Neuronal stem cell (in vitro differentiated cells): ENCODE measurements around the gene TUBD1.
"Not testable (repeated sequence)": the region's sequence is repeated elsewhere in the genome, so short reads cannot be mapped to it uniquely, and the experiment has no call there.

Experiments used
- DNase-seq: peaks from one replicate; pipeline ENCODE4 v3.0.0-alpha.2; 2013; ENCODE audit warnings: low spot score
- H2AFZ ChIP-seq: one replicate; pipeline ENCODE4 v1.6.1; 2013; ENCODE audit warnings: mild to moderate bottlenecking, low read length, inconsistent platforms
- H2AK5ac ChIP-seq: 2 replicates; pipeline ENCODE4 v1.6.1; 2013; ENCODE audit warnings: low read depth, mild to moderate bottlenecking, inconsistent platforms, low read length, moderate library complexity, mixed read lengths
- H2BK120ac ChIP-seq: 2 replicates; pipeline ENCODE4 v1.6.1; 2013; ENCODE audit warnings: low read depth, mild to moderate bottlenecking, inconsistent platforms, low read length, moderate library complexity, mixed read lengths
- H2BK12ac ChIP-seq: one replicate; pipeline ENCODE4 v1.6.1; 2013; ENCODE audit warnings: low read length, inconsistent platforms
- H2BK15ac ChIP-seq: 2 replicates; pipeline ENCODE4 v1.6.1; 2013; ENCODE audit warnings: mild to moderate bottlenecking, low read length, inconsistent platforms, mixed read lengths
- H2BK5ac ChIP-seq: one replicate; pipeline ENCODE4 v1.6.1; 2013; ENCODE audit warnings: inconsistent platforms, mild to moderate bottlenecking, low read length, moderate library complexity
- H3K14ac ChIP-seq: one replicate; pipeline ENCODE4 v1.6.1; 2013; ENCODE audit warnings: low read length, inconsistent platforms
- H3K18ac ChIP-seq: 2 replicates; pipeline ENCODE4 v1.6.1; 2013; ENCODE audit warnings: low read length, inconsistent platforms
- H3K23ac ChIP-seq: 2 replicates; pipeline ENCODE4 v1.6.1; 2013; ENCODE audit warnings: low read depth, mild to moderate bottlenecking, mixed read lengths, low read length, inconsistent platforms; ENCODE audit not compliant: poor library complexity
- H3K27ac ChIP-seq: replicated peaks from 3 replicates; pipeline ENCODE4 v1.5.1; 2013; ENCODE audit warnings: low read length, inconsistent platforms
- H3K27me3 ChIP-seq, 3 experiments: 2 replicates each; pipeline ENCODE4 v1.6.1; 2013; ENCODE audit warnings: low read length in 3 of 3, mild to moderate bottlenecking in 2 of 3, inconsistent platforms in 1 of 3, low read depth in 1 of 3, mixed read lengths in 1 of 3, moderate library complexity in 1 of 3; ENCODE audit not compliant: control insufficient read depth in 3 of 3, insufficient read depth in 3 of 3
- H3K36me3 ChIP-seq, 2 donors: replicated peaks in 1 of 2; 2 replicates each; pipeline ENCODE4 v1.6.1; 2013; ENCODE audit warnings: low read length in 2 of 2; ENCODE audit not compliant: control insufficient read depth in 2 of 2, insufficient read depth in 2 of 2
- H3K4ac ChIP-seq: 2 replicates; pipeline ENCODE4 v1.6.1; 2013; ENCODE audit warnings: inconsistent platforms, mild to moderate bottlenecking, low read length, moderate library complexity
- H3K4me1 ChIP-seq, 2 donors: 1 replicate in 1 of 2; 2 replicates in 1 of 2; pipeline ENCODE4 v1.6.1; 2013; ENCODE audit warnings: low read length in 2 of 2, low read depth in 1 of 2; ENCODE audit not compliant: control insufficient read depth in 2 of 2, insufficient read depth in 1 of 2
- H3K4me2 ChIP-seq: one replicate; pipeline ENCODE4 v1.6.1; 2013; ENCODE audit warnings: mild to moderate bottlenecking, low read length, inconsistent platforms; ENCODE audit not compliant: insufficient read depth, poor library complexity, severe bottlenecking
- H3K4me3 ChIP-seq, 2 donors: 2 replicates each; pipeline ENCODE4 v1.5.1; 2013; ENCODE audit warnings: low read length in 2 of 2, mild to moderate bottlenecking in 2 of 2, inconsistent platforms in 1 of 2, moderate library complexity in 1 of 2
- H3K79me1 ChIP-seq: one replicate; pipeline ENCODE4 v1.6.1; 2013; ENCODE audit warnings: low read depth, mild to moderate bottlenecking, inconsistent platforms, low read length, moderate library complexity
- H3K9ac ChIP-seq: one replicate; pipeline ENCODE4 v1.6.1; 2013; ENCODE audit warnings: mild to moderate bottlenecking, low read depth, low read length, inconsistent platforms; ENCODE audit not compliant: poor library complexity
- H3K9me3 ChIP-seq, 2 donors: replicated peaks in 1 of 2; 2 replicates each; pipeline versions ENCODE3 to v1.6.1; 2013; ENCODE audit warnings: low read length in 2 of 2, mild to moderate bottlenecking in 2 of 2, inconsistent platforms in 1 of 2, low read depth in 1 of 2, mixed read lengths in 1 of 2, moderate library complexity in 1 of 2; ENCODE audit not compliant: control insufficient read depth in 2 of 2, insufficient read depth in 1 of 2
- H4K8ac ChIP-seq: one replicate; pipeline ENCODE4 v1.6.1; 2013; ENCODE audit warnings: low read depth, mild to moderate bottlenecking, inconsistent platforms, low read length, moderate library complexity
- H4K91ac ChIP-seq: one replicate; pipeline ENCODE4 v1.6.1; 2013; ENCODE audit warnings: low read length, low read depth, mild to moderate bottlenecking, inconsistent platforms; ENCODE audit not compliant: poor library complexity
- WGBS, 2 donors: extraction: QIAGEN DNeasy Blood & Tissue Kit; methylation state at CpG; one replicate each; pipeline ENCODE4 v1.1.7; 2013; ENCODE audit warnings: missing lambda C conversion rate in 2 of 2, mixed read lengths in 1 of 2; ENCODE audit not compliant: insufficient read length in 2 of 2, insufficient replicate concordance in 1 of 2; ENCODE audit errors: extremely low coverage in 2 of 2; 5-methylcytosine and 5-hydroxymethylcytosine counted together

TUBD1 gene

GRCh38 chr17:59877965-59878364, 14.8 kb downstream of the TUBD1 start:
- H3K4me1 ChIP-seq, result peaks cover 0 to 5% of the 10 kb centered on the region in 2 donors
- WGBS, 2 donors, result no CpG with 5 or more reads among the region's 5 CpGs

GRCh38 chr17:59876107-59876506, 16.6 kb downstream of the TUBD1 start:
- Histone ChIP-seq H3K27ac (no peak overlapping the region), H2BK15ac (no peak overlapping the region), H3K27me3 (no peaks in the 10 kb centered on the region), H2AFZ (no peak overlapping the region), H2BK5ac (no peak overlapping the region), H2BK12ac (no peak overlapping the region), H3K4me1 (peaks cover 0 to 5% of the 10 kb centered on the region in 2 donors), H2AK5ac (no peak overlapping the region), H2BK120ac (no peak overlapping the region), H4K91ac (no peak overlapping the region), H4K8ac (no peak overlapping the region), H3K36me3 (peaks cover 15 to 73% of the 10 kb centered on the region in 2 donors), H3K79me1 (no peaks in the 10 kb centered on the region), H3K9ac (no peak overlapping the region), H3K14ac (no peak overlapping the region), H3K4me3 (no peak overlapping the region), H3K23ac (no peak overlapping the region), H3K4ac (no peak overlapping the region), H3K4me2 (no peak overlapping the region), H3K18ac (no peak overlapping the region), H3K9me3 (no peaks in the 10 kb centered on the region)
- DNase-seq, result no peak
- WGBS, 2 donors, result no CpG with 5 or more reads among the region's 3 CpGs

More at GRCh38 chr17:59877965-59878364, 14.8 kb downstream of the TUBD1 start:
- Histone ChIP-seq H4K91ac (no peak overlapping the region), H3K4me3 (no peak overlapping the region), H2AFZ (no peak overlapping the region), H2BK15ac (no peak overlapping the region), H2BK12ac (no peak overlapping the region), H3K27me3 (no peaks in the 10 kb centered on the region), H3K4me2 (no peak overlapping the region), H3K79me1 (no peaks in the 10 kb centered on the region), H3K18ac (no peak overlapping the region), H3K36me3 (peaks cover 19 to 71% of the 10 kb centered on the region in 2 donors), H3K9ac (no peak overlapping the region), H2BK5ac (no peak overlapping the region), H3K14ac (no peak overlapping the region), H3K27ac (no peak overlapping the region), H3K9me3 (no peaks in the 10 kb centered on the region), H2AK5ac (no peak overlapping the region), H3K23ac (no peak overlapping the region), H2BK120ac (no peak overlapping the region), H3K4ac (no peak overlapping the region), H4K8ac (no peak overlapping the region)
- DNase-seq, result no peak

- Histone ChIP-seq H3K9me3 (no peaks in the 10 kb centered on the region), H3K36me3 (peaks cover 15 to 65% of the 10 kb centered on the region in 2 donors), H3K4me3 (no peak overlapping the region), H3K27ac (no peak overlapping the region), H3K18ac (no peak overlapping the region), H3K4me2 (no peak overlapping the region), H3K79me1 (no peaks in the 10 kb centered on the region), H2AK5ac (no peak overlapping the region), H3K27me3 (no peaks in the 10 kb centered on the region), H3K4ac (no peak overlapping the region), H4K8ac (no peak overlapping the region), H2BK15ac (no peak overlapping the region), H3K9ac (no peak overlapping the region), H3K14ac (no peak overlapping the region), H2BK12ac (no peak overlapping the region), H2BK5ac (no peak overlapping the region), H3K23ac (no peak overlapping the region), H4K91ac (no peak overlapping the region), H2BK120ac (no peak overlapping the region), H3K4me1 (peaks cover 0 to 5% of the 10 kb centered on the region in 2 donors), H2AFZ (peak overlapping the region; percentile 18)
- WGBS, 2 donors, result no CpG with 5 or more reads among the region's 2 CpGs
- DNase-seq, result no peak
Observed at GRCh38 chr17:59874376-59874775, 18.4 kb downstream of the TUBD1 start.

- H3K9ac ChIP-seq, H2BK15ac ChIP-seq, H2BK120ac ChIP-seq, H3K4ac ChIP-seq, H3K4me2 ChIP-seq, H2BK5ac ChIP-seq, H2BK12ac ChIP-seq, H3K14ac ChIP-seq, H4K91ac ChIP-seq, H3K79me1 ChIP-seq, H3K23ac ChIP-seq, H3K4me1 ChIP-seq, H2AK5ac ChIP-seq, H3K9me3 ChIP-seq, H4K8ac ChIP-seq, H3K27me3 ChIP-seq, H3K27ac ChIP-seq, H3K18ac ChIP-seq, H3K4me3 ChIP-seq, H2AFZ ChIP-seq, DNase-seq: not testable (repeated sequence)
- H3K36me3 ChIP-seq, result peaks cover 15 to 58% of the 10 kb centered on the region in 2 donors
- WGBS, 2 donors, result no CpG with 5 or more reads among the region's 8 CpGs
Observed at GRCh38 chr17:59873414-59873813, 19.3 kb downstream of the TUBD1 start.
